A549 (cell line): ENCODE results near the gene NR1H4.

Experiments used
- BHLHE40 ChIP-seq: IDR thresholded peaks from 2 replicates; pipeline ENCODE4 v1.6.1; 2012; ENCODE audit warnings: low read depth, low read length, inconsistent platforms
- CTCF ChIP-seq: fragments of >200 bp; sonication (Bioruptor Twin); formaldehyde crosslinking; IDR thresholded peaks from 3 replicates; pipeline ENCODE4 v1.5.1; 2016
- EP300 ChIP-seq, 2 experiments: fragments of >200 bp; sonication (Bioruptor Twin); formaldehyde crosslinking; IDR thresholded peaks; 2 replicates in 1 of 2; 3 replicates in 1 of 2; pipeline ENCODE4 v1.6.1; 2016 to 2017
- JUN ChIP-seq, 2 experiments: fragments of >200 bp; sonication (Bioruptor Twin); formaldehyde crosslinking; IDR thresholded peaks; 2 replicates in 1 of 2; 3 replicates in 1 of 2; pipeline ENCODE4 v1.6.1; 2016 to 2017
- KDM5A ChIP-seq: fragments of 200-600 bp; sonication (generic); IDR thresholded peaks from 2 replicates; pipeline ENCODE4 v1.6.1; 2016; ENCODE audit warnings: antibody characterized with exemption, mild to moderate bottlenecking
- MAFK ChIP-seq: fragments of 450-650 bp; IDR thresholded peaks from 2 replicates; pipeline ENCODE4 v1.6.1; 2014; ENCODE audit not compliant: partially characterized antibody
- MAX ChIP-seq: IDR thresholded peaks from 2 replicates; pipeline ENCODE4 v1.6.1; 2012
- MYC ChIP-seq: IDR thresholded peaks from 2 replicates; pipeline ENCODE4 v1.6.1; 2012; ENCODE audit warnings: mild to moderate bottlenecking, inconsistent platforms, low read length, improper control_type of control experiment, borderline replicate concordance
- PHF8 ChIP-seq: fragments of 200-600 bp; sonication (generic); IDR thresholded peaks from 2 replicates; pipeline ENCODE4 v1.6.1; 2016; ENCODE audit warnings: low read depth, mild to moderate bottlenecking, antibody characterized with exemption, moderate library complexity, borderline replicate concordance
- POLR2A ChIP-seq: IDR thresholded peaks from 2 replicates; pipeline ENCODE4 v1.6.1; 2012; ENCODE audit warnings: mild to moderate bottlenecking, low read length
- RAD21 ChIP-seq, 2 experiments: fragments of >200 bp in 1 of 2; sonication (Bioruptor Twin) in 1 of 2; formaldehyde crosslinking in 1 of 2; IDR thresholded peaks in 1 of 2; conservative IDR thresholded peaks in 1 of 2; 2 replicates in 1 of 2; 3 replicates in 1 of 2; pipeline ENCODE4 v1.6.1; 2012 to 2018; ENCODE audit warnings: inconsistent platforms in 1 of 2
- REST ChIP-seq: fragments of 200-600 bp; sonication (generic); IDR thresholded peaks from 2 replicates; pipeline ENCODE4 v1.6.1; 2016; ENCODE audit warnings: antibody characterized with exemption, mild to moderate bottlenecking, moderate library complexity

- TF ChIP-seq PHF8 (no peak), EP300 (IDR thresholded peaks at IDR 0.05) (no peak), CTCF (no peak), REST (no peak), POLR2A (no peak), BHLHE40 (no peak), JUN (IDR thresholded peaks at IDR 0.05) (no peak), MAX (no peak), RAD21 (conservative IDR thresholded peaks at IDR 0.05 in 1 of 2, IDR thresholded peaks at IDR 0.05 in 1 of 2) (no peak), KDM5A (no peak), MYC (no peak), MAFK (no peak)
These were observed 98.5 kb downstream of the NR1H4 start for GRCh38 chr12:100572184-100572583.
